Karpas-422 (cell line): ENCODE results near the gene HEMK1. TPM values are rescaled to one million over a fixed set of nuclear protein-coding genes. Genes with fewer than 3 reads are reported as not detected.
A peak's percentile ranks its signal among the peaks of the same experiment; 100 is the strongest.

Source experiments
- DNase-seq: peaks from one replicate; pipeline ENCODE4 v3.0.0-alpha.2; 2015
- H2AFZ ChIP-seq: fragments of 200-600 bp; sonication (generic); 2 replicates; pipeline ENCODE4 v1.6.1; 2014; ENCODE audit warnings: antibody characterized with exemption, low read length, mixed read lengths
- H3K27ac ChIP-seq: fragments of 200-600 bp; sonication (generic); 2 replicates; pipeline ENCODE4 v1.5.1; 2014; ENCODE audit warnings: mild to moderate bottlenecking, low read length, moderate library complexity
- H3K27me3 ChIP-seq: fragments of 200-600 bp; sonication (generic); 2 replicates; pipeline ENCODE4 v1.6.1; 2014; ENCODE audit warnings: low read length, mixed read lengths
- H3K36me3 ChIP-seq: fragments of 200-600 bp; sonication (generic); 2 replicates; pipeline ENCODE4 v1.6.1; 2014; ENCODE audit warnings: low read length, mixed read lengths; ENCODE audit not compliant: insufficient read depth
- H3K4me1 ChIP-seq: fragments of 200-600 bp; sonication (generic); 2 replicates; pipeline ENCODE4 v1.6.1; 2014; ENCODE audit warnings: mild to moderate bottlenecking, low read length, mixed read lengths
- H3K4me2 ChIP-seq: fragments of 200-600 bp; sonication (generic); 2 replicates; pipeline ENCODE4 v1.6.1; 2014; ENCODE audit warnings: low read length, low read depth, mild to moderate bottlenecking; ENCODE audit not compliant: poor library complexity, severe bottlenecking
- H3K4me3 ChIP-seq: fragments of 200-600 bp; sonication (generic); 2 replicates; pipeline ENCODE4 v1.5.1; 2014; ENCODE audit warnings: mild to moderate bottlenecking, antibody characterized with exemption, low read length, mixed read lengths
- H3K79me2 ChIP-seq: fragments of 200-600 bp; sonication (generic); 2 replicates; pipeline ENCODE4 v1.6.1; 2014; ENCODE audit warnings: mild to moderate bottlenecking, low read length, mixed read lengths
- H3K9ac ChIP-seq: fragments of 200-600 bp; sonication (generic); 2 replicates; pipeline ENCODE4 v1.6.0; 2014; ENCODE audit warnings: low read length
- H3K9me2 ChIP-seq: fragments of 200-600 bp; sonication (generic), shearing (Covaris generic); replicated peaks from 2 replicates; pipeline ENCODE4 v1.6.0; 2014; ENCODE audit warnings: mild to moderate bottlenecking, low read length, moderate library complexity; ENCODE audit not compliant: insufficient read depth
- H3K9me3 ChIP-seq: fragments of 300-700, 200-600 bp; sonication (generic); 2 replicates; pipeline ENCODE4 v1.6.1; 2014; ENCODE audit warnings: low read length, mixed read lengths
- H4K20me1 ChIP-seq: fragments of 200-600 bp; sonication (generic); 2 replicates; pipeline ENCODE4 v1.6.1; 2014; ENCODE audit warnings: mild to moderate bottlenecking, antibody characterized with exemption, low read length, low read depth; ENCODE audit not compliant: insufficient read depth
- total RNA-seq: library from RNA; depleted of rRNA; stranded (reverse); fragments of >200 nt; shearing (Covaris generic); gene quantifications from 2 replicates; pipeline ENCODE4 v1.2.3, GENCODE V29; 2014; ENCODE audit warnings: low replicate concordance

Gene HEMK1
- total RNA-seq, 1 experiment from 2014 or later: 10.9 TPM

- no peak for DNase-seq
- no peaks in the 10 kb centered on the region for H4K20me1 ChIP-seq
- no peak overlapping the region for H3K27ac ChIP-seq
- no peak overlapping the region for H3K4me3 ChIP-seq
- no peak overlapping the region for H3K4me2 ChIP-seq
- no peaks in the 10 kb centered on the region for H3K4me1 ChIP-seq
- H3K9ac ChIP-seq: no peak overlapping the region
- no peaks in the 10 kb centered on the region for H3K9me3 ChIP-seq
- H2AFZ ChIP-seq: no peak overlapping the region
- H3K36me3 ChIP-seq: no peaks in the 10 kb centered on the region
- H3K79me2 ChIP-seq: no peaks in the 10 kb centered on the region
- no peaks in the 10 kb centered on the region for H3K9me2 ChIP-seq
- H3K27me3 ChIP-seq: no peaks in the 10 kb centered on the region
These were observed 31.7 kb upstream of the HEMK1 start for GRCh38 chr3:50537421-50538129.

DNA sequence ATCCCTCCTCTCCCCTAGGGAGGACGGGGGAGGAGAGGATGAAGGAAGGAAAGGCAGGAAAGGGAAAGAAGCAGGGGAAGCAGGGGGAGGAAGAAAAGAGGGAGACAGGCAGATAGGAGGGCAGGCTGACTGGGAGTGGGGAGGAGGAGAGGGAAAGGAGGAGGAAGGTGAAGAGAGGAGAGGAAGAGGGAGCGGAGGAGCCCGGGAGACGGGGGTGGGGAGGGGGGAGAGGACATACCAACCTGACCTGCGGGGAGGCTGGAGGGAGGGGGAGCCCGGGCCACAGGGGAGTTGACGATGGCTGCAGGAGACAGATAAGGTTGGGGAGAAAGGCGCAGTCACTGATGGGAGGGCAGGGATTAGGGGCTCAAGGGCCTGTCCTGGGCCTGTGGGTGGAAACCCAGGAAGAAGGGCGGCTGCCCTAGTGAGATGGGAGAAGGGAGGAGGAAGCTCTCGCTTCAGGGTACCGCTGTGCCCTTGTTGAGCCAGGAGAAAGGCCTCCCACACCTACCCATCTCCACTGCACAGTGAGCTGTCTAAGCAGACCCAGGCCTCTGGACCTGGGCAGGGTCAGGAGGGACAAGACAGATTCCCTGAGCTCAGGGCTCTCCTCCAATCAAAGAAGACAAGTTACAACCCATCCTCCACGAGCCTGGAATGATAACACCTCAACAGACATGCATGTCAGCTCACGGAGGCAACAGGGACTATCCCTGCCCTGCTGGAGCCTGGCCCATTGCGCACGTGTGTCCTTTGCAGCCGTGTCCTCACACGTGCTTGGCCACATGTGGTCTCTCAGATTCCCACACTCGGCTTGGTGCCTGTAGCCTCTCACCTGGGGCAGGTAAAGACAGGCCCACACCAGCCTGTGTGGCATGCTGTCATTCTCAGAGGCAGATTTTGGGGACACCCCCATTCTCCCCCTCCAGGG is 29.7 kb upstream of the HEMK1 start:
- H4K20me1 ChIP-seq: no peaks in the 10 kb centered on the region
- H2AFZ ChIP-seq: no peak overlapping the region
- no peaks in the 10 kb centered on the region for H3K27me3 ChIP-seq
- no peak for DNase-seq
- no peak overlapping the region for H3K9ac ChIP-seq
- H3K4me1 ChIP-seq: no peaks in the 10 kb centered on the region
- no peak overlapping the region for H3K27ac ChIP-seq
- no peaks in the 10 kb centered on the region for H3K36me3 ChIP-seq
- no peaks in the 10 kb centered on the region for H3K9me3 ChIP-seq
- H3K4me3 ChIP-seq: no peak overlapping the region
- H3K4me2 ChIP-seq: no peak overlapping the region
- no peaks in the 10 kb centered on the region for H3K9me2 ChIP-seq
- no peaks in the 10 kb centered on the region for H3K79me2 ChIP-seq

GRCh38 chr3:50542177-50543034 is 26.9 kb upstream of the HEMK1 start:
- H3K4me3 ChIP-seq: no peak overlapping the region
- H3K4me1 ChIP-seq: no peaks in the 10 kb centered on the region
- no peaks in the 10 kb centered on the region for H4K20me1 ChIP-seq
- peak; percentile 80 for DNase-seq
- no peaks in the 10 kb centered on the region for H3K9me3 ChIP-seq
- H3K9ac ChIP-seq: no peak overlapping the region
- H3K27me3 ChIP-seq: no peaks in the 10 kb centered on the region
- H3K9me2 ChIP-seq: no peaks in the 10 kb centered on the region
- H3K79me2 ChIP-seq: no peaks in the 10 kb centered on the region
- H3K4me2 ChIP-seq: no peak overlapping the region
- H3K36me3 ChIP-seq: no peaks in the 10 kb centered on the region
- H2AFZ ChIP-seq: no peak overlapping the region
- no peak overlapping the region for H3K27ac ChIP-seq

DNA sequence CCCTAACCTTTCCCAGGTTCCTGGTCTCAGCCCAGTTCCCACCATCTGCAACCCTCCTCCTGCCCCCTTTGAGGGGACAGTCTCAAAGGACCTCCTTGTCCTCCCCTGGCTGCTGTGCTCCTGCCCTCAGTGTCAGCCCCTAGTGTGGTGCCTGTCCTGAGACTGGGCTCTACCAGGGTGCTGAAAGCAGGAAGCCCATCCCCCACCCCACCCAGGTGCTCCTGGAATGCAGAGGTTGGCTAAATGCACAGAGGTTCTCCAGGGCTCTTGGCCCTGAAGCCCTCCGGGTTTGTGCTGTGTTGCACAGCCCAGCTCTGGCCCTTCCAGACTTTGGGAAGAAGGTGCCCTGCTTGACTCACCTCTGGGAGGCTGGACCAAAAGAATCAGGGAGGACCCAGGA is 23.5 kb upstream of the HEMK1 start:
- H3K4me1 ChIP-seq: no peaks in the 10 kb centered on the region
- no peaks in the 10 kb centered on the region for H4K20me1 ChIP-seq
- H3K79me2 ChIP-seq: no peaks in the 10 kb centered on the region
- no peak for DNase-seq
- H3K27ac ChIP-seq: no peak overlapping the region
- no peaks in the 10 kb centered on the region for H3K9me2 ChIP-seq
- no peak overlapping the region for H2AFZ ChIP-seq
- no peak overlapping the region for H3K4me2 ChIP-seq
- no peaks in the 10 kb centered on the region for H3K36me3 ChIP-seq
- no peak overlapping the region for H3K4me3 ChIP-seq
- H3K9ac ChIP-seq: no peak overlapping the region
- H3K9me3 ChIP-seq: no peaks in the 10 kb centered on the region
- H3K27me3 ChIP-seq: no peaks in the 10 kb centered on the region

- H3K36me3 ChIP-seq: no peaks in the 10 kb centered on the region
- no peak overlapping the region for H3K4me2 ChIP-seq
- no peaks in the 10 kb centered on the region for H3K4me1 ChIP-seq
- no peak for DNase-seq
- H2AFZ ChIP-seq: no peak overlapping the region
- no peak overlapping the region for H3K9ac ChIP-seq
- H4K20me1 ChIP-seq: no peaks in the 10 kb centered on the region; the same call in 1 of the 2 replicates
- H3K9me2 ChIP-seq: no peaks in the 10 kb centered on the region
- H3K27me3 ChIP-seq: no peaks in the 10 kb centered on the region
- no peaks in the 10 kb centered on the region for H3K9me3 ChIP-seq
- H3K27ac ChIP-seq: no peak overlapping the region
- no peak overlapping the region for H3K4me3 ChIP-seq
- no peaks in the 10 kb centered on the region for H3K79me2 ChIP-seq
These were observed 20.1 kb upstream of the HEMK1 start for GRCh38 chr3:50549226-50549625.

- H2AFZ ChIP-seq: no peak overlapping the region
- H3K9ac ChIP-seq: no peak overlapping the region
- no peaks in the 10 kb centered on the region; the same call in 1 of the 2 replicates for H4K20me1 ChIP-seq
- peak; percentile 85 for DNase-seq
- no peak overlapping the region for H3K4me3 ChIP-seq
- H3K4me2 ChIP-seq: no peak overlapping the region
- no peaks in the 10 kb centered on the region for H3K4me1 ChIP-seq
- no peaks in the 10 kb centered on the region for H3K9me3 ChIP-seq
- H3K27ac ChIP-seq: no peak overlapping the region
- no peaks in the 10 kb centered on the region for H3K9me2 ChIP-seq
- no peaks in the 10 kb centered on the region for H3K27me3 ChIP-seq
- H3K79me2 ChIP-seq: no peaks in the 10 kb centered on the region
- no peaks in the 10 kb centered on the region for H3K36me3 ChIP-seq
These were observed 19.1 kb upstream of the HEMK1 start for GRCh38 chr3:50550079-50550736.

GRCh38 chr3:50551054-50551659 is 18.2 kb upstream of the HEMK1 start:
- H3K4me2 ChIP-seq: no peak overlapping the region
- H2AFZ ChIP-seq: no peak overlapping the region
- H3K9ac ChIP-seq: no peak overlapping the region

More at GRCh38 chr3:50551054-50551659, 18.2 kb upstream of the HEMK1 start:
- Histone ChIP-seq H3K4me1 (no peaks in the 10 kb centered on the region), H4K20me1 (no peaks in the 10 kb centered on the region; the same call in 1 of the 2 replicates), H3K79me2 (no peaks in the 10 kb centered on the region), H3K27me3 (no peaks in the 10 kb centered on the region), H3K4me3 (no peak overlapping the region), H3K36me3 (no peaks in the 10 kb centered on the region), H3K9me2 (no peaks in the 10 kb centered on the region), H3K27ac (no peak overlapping the region), H3K9me3 (no peaks in the 10 kb centered on the region)
- no peak for DNase-seq
